GM18867 (cell line): ENCODE data around the gene SLC10A7.

ENCODE experiments used
- ATAC-seq: cut with Tn5 transposase; IDR thresholded peaks from one replicate; pipeline ENCODE4 v1.9.1; 2021; ENCODE audit warnings: mild to moderate bottlenecking, moderate library complexity; ENCODE audit not compliant: unreplicated experiment

The SLC10A7 gene

DNA sequence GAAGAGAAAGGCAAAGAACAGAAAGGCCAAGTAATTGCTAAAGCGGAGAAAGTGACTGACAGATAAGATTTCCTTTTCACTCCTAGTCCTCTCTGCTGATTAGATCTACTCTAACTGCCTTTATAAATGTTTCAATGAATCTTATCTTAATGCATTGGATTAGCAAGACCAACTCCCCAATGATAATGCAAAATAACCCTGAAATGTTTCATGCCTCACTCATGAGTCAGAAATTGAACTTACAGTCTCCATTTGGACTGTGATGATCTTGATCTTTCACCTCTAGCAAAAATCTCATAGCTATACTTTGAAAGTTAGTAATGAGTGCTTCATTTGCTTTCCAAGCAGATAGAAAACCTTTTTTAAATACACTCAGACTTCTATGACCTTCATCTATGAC lies 26.5 kb downstream of the SLC10A7 start:
- ATAC-seq, result no peak

GRCh38 chr4:146494143-146494542 lies 27.6 kb downstream of the SLC10A7 start:
- ATAC-seq, result no peak

DNA sequence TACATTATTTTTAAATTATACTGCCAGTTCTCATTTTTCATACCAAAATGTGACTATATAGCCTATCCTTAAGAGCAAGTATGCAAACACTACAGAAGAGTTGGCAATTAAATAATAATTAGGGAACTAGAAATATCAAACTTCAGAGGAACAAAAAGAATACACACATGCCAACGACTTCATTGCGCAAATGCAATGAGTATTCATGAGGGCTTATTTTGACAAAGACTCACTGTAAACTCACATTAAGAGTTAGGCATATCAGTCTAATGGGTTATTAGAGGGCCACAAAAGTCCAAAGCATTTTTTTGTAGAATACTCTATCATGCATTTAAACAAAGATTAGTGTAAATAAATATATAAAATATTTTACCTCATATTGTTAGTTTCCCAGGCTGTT lies 31.6 kb downstream of the SLC10A7 start:
- no peak for ATAC-seq

DNA sequence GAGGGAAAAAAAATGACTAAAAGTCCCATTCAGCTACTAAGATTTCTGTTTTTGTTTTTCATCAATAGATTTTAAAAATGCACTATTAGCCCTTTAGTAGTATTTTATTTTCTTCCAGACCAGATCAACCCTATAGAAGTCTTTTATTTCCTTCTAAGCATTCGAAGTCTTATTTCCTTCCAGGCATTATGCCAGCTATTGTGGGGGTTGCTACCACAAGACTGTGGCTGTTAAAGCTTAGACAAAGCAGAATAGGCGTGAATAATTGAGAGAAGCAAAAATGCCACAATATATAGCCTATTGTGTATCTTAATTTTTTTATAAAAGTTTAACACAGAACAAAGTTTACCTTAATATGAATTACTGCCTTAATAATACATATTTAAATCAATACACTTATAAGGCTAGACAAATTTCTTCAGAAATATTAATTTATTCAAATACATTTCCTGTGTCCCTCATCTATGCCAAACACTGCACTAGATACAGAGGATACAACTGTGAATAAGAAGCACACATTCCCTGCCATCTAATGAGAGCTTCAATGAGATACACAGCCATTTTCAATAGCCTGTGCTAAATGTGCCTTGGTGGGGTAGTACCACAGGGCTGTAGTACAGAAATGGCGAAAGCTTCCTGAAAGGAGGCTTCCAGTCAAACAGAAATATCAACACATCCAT lies 33.1 kb downstream of the SLC10A7 start:
- ATAC-seq, result no peak

- ATAC-seq, result peak; percentile 83
Measured at GRCh38 chr4:146486565-146486964, 35.2 kb downstream of the SLC10A7 start.

GRCh38 chr4:146485968-146486367 lies 35.8 kb downstream of the SLC10A7 start:
- peak; percentile 53 for ATAC-seq

DNA sequence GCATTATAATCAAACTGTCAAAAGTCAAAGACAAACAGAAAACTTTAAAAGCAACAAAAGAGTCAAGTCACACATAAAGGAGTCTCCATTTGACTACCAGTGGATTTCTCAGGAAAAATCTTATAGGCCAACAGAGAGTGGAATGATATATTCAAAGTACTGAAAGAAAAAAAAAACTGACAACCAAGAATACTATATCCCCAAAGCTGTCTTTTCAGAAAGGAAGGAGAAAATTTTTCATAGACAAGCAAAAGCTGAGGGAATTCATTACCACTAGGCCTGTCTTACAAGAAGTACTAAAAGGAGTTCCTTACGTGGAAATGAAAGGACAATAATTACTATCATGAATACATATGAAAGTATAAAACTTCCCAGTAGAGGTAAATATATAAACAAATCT lies 39.0 kb downstream of the SLC10A7 start:
- ATAC-seq, result no peak

DNA sequence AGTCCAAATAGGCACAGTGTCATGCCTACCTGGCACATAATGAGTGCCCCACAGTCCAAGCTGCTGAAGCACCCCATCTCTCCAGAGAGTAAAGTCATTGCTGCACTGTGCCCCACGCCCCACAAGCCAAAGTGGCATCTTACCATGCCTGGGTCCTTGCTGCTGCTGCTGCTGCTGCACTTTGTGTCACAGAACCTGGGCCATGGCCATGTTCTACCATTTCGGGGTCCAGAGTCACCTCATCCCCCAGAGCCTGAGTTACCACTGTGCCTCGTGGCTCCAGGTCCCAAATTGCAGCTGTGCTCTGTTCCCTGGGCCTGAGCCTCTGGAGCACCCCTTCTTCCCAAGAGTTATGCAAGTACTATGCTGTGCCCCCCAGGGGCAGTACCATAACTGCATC lies 40.5 kb downstream of the SLC10A7 start:
- no peak for ATAC-seq

DNA sequence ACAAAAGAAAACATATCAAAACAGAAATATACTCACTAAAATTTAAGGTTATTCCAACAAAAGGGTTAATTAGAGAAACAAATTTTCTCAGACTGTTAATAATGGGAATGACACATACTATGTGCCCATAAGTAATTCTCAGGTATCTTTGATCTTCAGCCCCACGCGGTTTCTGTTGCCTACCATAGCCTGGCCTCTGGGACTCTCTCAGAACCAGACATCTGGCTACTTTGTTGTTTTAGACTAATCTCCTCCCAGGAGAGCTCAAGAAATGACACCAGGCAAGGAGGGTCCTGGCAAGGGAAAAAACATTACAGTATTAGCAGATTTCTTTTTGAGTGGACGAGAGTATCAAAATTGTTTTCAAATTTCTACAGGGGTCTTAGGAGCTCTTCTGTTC lies 43.7 kb downstream of the SLC10A7 start:
- ATAC-seq, result no peak

GRCh38 chr4:146477054-146477453 lies 44.7 kb downstream of the SLC10A7 start:
- no peak for ATAC-seq

GRCh38 chr4:146472404-146472803 lies 49.3 kb downstream of the SLC10A7 start:
- ATAC-seq, result no peak

DNA sequence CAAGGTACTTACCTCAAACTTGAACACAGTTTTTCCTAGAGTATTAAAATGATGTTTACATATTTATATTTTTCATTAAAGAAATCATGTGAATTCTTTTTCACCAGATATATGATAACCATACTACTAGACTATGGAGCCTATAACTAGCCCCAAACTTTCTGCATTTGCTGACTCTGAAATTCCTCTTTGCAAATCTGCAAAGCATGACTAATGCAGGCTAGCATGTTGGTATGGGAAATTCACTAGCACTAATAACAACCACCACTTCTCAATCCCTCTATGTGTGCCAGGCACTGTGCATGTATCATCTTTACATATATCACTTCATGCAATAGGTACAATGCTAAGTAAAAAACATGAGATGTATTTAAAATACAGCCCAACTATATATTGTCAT lies 51.1 kb downstream of the SLC10A7 start:
- ATAC-seq, result no peak

- no peak for ATAC-seq
Measured at GRCh38 chr4:146469022-146469421, 52.7 kb downstream of the SLC10A7 start.

- peak; percentile 45 for ATAC-seq
Measured at GRCh38 chr4:146465628-146466027, 56.1 kb downstream of the SLC10A7 start.

GRCh38 chr4:146462251-146462650 lies 59.5 kb downstream of the SLC10A7 start:
- no peak for ATAC-seq

- ATAC-seq, result peak; percentile 89
Measured at GRCh38 chr4:146458594-146458993, 63.1 kb downstream of the SLC10A7 start.

DNA sequence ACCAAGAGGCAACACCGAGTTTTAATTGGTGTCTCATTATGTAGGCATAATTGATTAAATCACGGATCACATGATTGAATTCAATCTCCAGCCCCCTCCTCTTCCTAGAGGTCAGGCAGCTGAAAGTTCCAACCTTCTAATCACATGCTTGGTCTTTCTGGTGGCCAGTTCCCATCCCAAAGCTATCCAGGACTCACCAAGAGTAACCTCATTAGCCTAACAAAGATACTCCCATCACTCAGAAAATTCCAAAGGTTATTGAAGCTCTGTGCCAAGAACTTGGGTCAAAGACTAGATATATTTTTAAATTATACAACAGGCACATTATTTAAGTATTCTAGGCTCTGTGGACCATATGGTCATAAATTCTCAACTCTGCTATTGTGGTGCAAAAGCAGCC lies 65.1 kb downstream of the SLC10A7 start:
- ATAC-seq, result no peak

- no peak for ATAC-seq
Measured at GRCh38 chr4:146453181-146453807, 68.4 kb downstream of the SLC10A7 start.

- ATAC-seq, result peak; percentile 91
Measured at GRCh38 chr4:146450524-146450923, 71.2 kb downstream of the SLC10A7 start.

DNA sequence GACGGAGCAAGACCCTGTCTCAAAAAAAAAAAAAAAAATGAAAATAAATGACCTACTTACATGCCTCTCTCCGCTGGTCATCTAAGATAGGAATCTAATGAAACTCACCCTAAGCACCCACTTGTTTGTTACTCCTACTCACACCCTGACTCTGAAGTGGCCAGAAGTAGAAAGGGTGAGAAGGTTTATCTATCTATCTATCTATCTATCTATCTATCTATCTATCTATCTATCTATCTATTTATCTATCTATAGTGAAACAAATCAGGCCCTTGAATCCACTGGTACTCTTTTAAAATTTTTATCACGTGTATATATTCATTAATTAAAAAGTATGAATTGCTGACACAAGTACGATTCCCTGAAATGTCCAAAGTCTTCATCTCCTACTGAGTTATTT lies 75.2 kb downstream of the SLC10A7 start:
- ATAC-seq, result no peak

DNA sequence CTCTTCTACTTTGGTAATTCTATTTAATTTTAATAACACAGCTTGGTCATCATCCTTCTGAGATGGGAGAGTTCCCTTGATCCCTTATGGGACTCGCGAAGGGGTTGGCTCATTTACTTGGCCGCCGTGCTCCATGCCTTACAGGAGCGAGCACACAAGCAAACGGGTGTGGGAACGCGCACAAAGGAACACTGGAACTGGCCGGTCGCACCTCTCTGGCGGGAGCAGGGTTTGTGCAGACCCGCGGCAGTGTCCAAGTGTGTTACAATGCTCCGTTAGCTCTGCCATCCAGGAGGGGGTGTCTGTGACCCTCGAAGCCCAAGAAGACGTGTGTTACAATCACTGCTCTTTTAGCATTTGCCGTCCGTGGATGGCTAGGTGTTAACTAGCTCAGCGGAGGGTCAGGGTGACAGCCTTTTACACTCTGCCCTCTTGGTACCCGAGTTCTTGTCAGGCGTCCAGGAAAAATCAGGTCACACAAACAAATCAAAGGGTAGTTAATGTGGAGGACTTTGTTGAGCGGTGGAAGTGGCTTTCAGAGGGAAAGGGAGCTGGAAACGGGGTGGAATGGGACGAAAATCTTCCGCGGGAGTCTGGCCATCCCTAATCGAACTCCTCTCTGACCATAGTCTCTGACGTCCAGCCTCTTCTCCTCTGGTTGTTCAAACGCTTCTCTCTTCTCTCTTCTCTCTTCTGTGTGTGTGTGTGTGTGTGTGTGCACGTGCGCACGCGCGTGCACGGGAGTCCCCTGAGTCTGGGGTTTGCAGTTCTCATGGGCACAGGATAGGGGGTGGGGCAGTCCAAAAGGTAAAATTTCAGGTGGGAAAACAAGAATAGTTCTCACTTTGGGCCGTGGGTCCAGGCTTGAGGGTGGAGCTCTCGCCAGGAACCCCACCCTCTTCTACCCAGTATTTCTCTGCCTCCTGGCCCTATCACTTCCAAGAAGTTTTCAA lies 76.3 kb downstream of the SLC10A7 start:
- no peak for ATAC-seq

- ATAC-seq, result no peak
Measured at GRCh38 chr4:146443525-146443924, 78.2 kb downstream of the SLC10A7 start.
